HEK293 (cell line): Measurements from ENCODE around the gene BLVRB.

Source experiments
- HOXA7 ChIP-seq: sonication (generic); formaldehyde crosslinking; IDR thresholded peaks from 2 replicates; pipeline ENCODE4 v1.8.1; 2022; ENCODE audit warnings: missing genetic modification reagents, borderline replicate concordance
- MYNN ChIP-seq: fragments of 450-650 bp; formaldehyde crosslinking; IDR thresholded peaks from 2 replicates; pipeline ENCODE4 v1.5.1; 2016; ENCODE audit warnings: missing biosample characterization, missing genetic modification characterization, borderline replicate concordance
- OSR2 ChIP-seq: fragments of 450-650 bp; formaldehyde crosslinking; IDR thresholded peaks from 2 replicates; pipeline ENCODE4 v1.5.1; 2016; ENCODE audit warnings: missing biosample characterization, missing genetic modification characterization
- RBAK ChIP-seq: fragments of 450-650 bp; formaldehyde crosslinking; IDR thresholded peaks from 2 replicates; pipeline ENCODE4 v1.5.1; 2016; ENCODE audit warnings: missing biosample characterization, missing genetic modification characterization
- SP3 ChIP-seq: fragments of 450-650 bp; formaldehyde crosslinking; IDR thresholded peaks from 2 replicates; pipeline ENCODE4 v1.5.1; 2016; ENCODE audit warnings: missing biosample characterization, missing genetic modification characterization
- ZNF121 ChIP-seq: fragments of 450-650 bp; formaldehyde crosslinking; IDR thresholded peaks from 2 replicates; pipeline ENCODE4 v1.5.1; 2016; ENCODE audit warnings: missing biosample characterization, missing genetic modification characterization
- ZNF16 ChIP-seq: fragments of 450-650 bp; formaldehyde crosslinking; IDR thresholded peaks from 2 replicates; pipeline ENCODE4 v1.5.1; 2016; ENCODE audit warnings: low read depth, missing biosample characterization, missing genetic modification characterization
- ZNF2 ChIP-seq: fragments of 450-650 bp; formaldehyde crosslinking; IDR thresholded peaks from 2 replicates; pipeline ENCODE4 v1.5.1; 2016; ENCODE audit warnings: missing biosample characterization, missing genetic modification characterization
- ZNF341 ChIP-seq: fragments of 450-650 bp; formaldehyde crosslinking; IDR thresholded peaks from 2 replicates; pipeline ENCODE4; 2016; ENCODE audit warnings: low read depth, missing biosample characterization, missing genetic modification characterization
- ZNF350 ChIP-seq: fragments of 450-650 bp; formaldehyde crosslinking; IDR thresholded peaks from 2 replicates; pipeline ENCODE4 v1.5.0; 2017; ENCODE audit warnings: missing biosample characterization, mild to moderate bottlenecking, missing genetic modification characterization
- ZNF354C ChIP-seq: fragments of 450-650 bp; formaldehyde crosslinking; IDR thresholded peaks from 2 replicates; pipeline ENCODE4 v1.5.1; 2016; ENCODE audit warnings: missing biosample characterization, missing genetic modification characterization, low read depth, borderline replicate concordance
- ZNF433 ChIP-seq: fragments of 450-650 bp; formaldehyde crosslinking; IDR thresholded peaks from 2 replicates; pipeline ENCODE4 v1.5.1; 2016; ENCODE audit warnings: missing biosample characterization, missing genetic modification characterization, low read depth
- ZNF610 ChIP-seq: fragments of 450-650 bp; formaldehyde crosslinking; IDR thresholded peaks from 2 replicates; pipeline ENCODE4 v1.5.1; 2016; ENCODE audit warnings: missing biosample characterization, missing genetic modification characterization, borderline replicate concordance
- ZNF654 ChIP-seq: fragments of 450-650 bp; formaldehyde crosslinking; IDR thresholded peaks from 2 replicates; pipeline ENCODE4 v1.5.1; 2016; ENCODE audit warnings: low read depth, missing biosample characterization, missing genetic modification characterization
- ZNF664 ChIP-seq: fragments of 450-650 bp; formaldehyde crosslinking; IDR thresholded peaks from 2 replicates; pipeline ENCODE4 v1.5.1; 2016; ENCODE audit warnings: missing biosample characterization, missing genetic modification characterization
- ZNF670 ChIP-seq: fragments of 450-650 bp; formaldehyde crosslinking; IDR thresholded peaks from 2 replicates; pipeline ENCODE4 v1.5.1; 2016; ENCODE audit warnings: missing biosample characterization, missing genetic modification characterization, low read depth
- ZNF791 ChIP-seq: fragments of 450-650 bp; formaldehyde crosslinking; IDR thresholded peaks from 2 replicates; pipeline ENCODE4 v1.5.1; 2016; ENCODE audit warnings: missing biosample characterization, missing genetic modification characterization
- TF ChIP-seq, protein P1 (sequence below): fragments of 450-650 bp; formaldehyde crosslinking; conservative IDR thresholded peaks from 2 replicates; pipeline ENCODE4 v1.5.1; 2016; ENCODE audit warnings: low read depth, missing biosample characterization, missing genetic modification characterization
- TF ChIP-seq, protein P2 (sequence below): fragments of 450-650 bp; formaldehyde crosslinking; IDR thresholded peaks from 2 replicates; pipeline ENCODE4 v1.5.1; 2016; ENCODE audit warnings: missing biosample characterization, missing genetic modification characterization
- TF ChIP-seq, protein P3 (sequence below): fragments of 450-650 bp; formaldehyde crosslinking; IDR thresholded peaks from 2 replicates; pipeline ENCODE4 v1.5.1; 2016; ENCODE audit warnings: missing biosample characterization, missing genetic modification characterization
- TF ChIP-seq, protein P4 (sequence below): fragments of 450-650 bp; formaldehyde crosslinking; IDR thresholded peaks from 2 replicates; pipeline ENCODE4 v1.5.1; 2016; ENCODE audit warnings: missing biosample characterization, missing genetic modification characterization
- TF ChIP-seq, protein P5 (sequence below): fragments of 450-650 bp; formaldehyde crosslinking; IDR thresholded peaks from 2 replicates; pipeline ENCODE4 v1.5.1; 2016; ENCODE audit warnings: missing biosample characterization, missing genetic modification characterization
- TF ChIP-seq, protein P6 (sequence below): fragments of 450-650 bp; formaldehyde crosslinking; IDR thresholded peaks from 2 replicates; pipeline ENCODE4 v1.5.1; 2017; ENCODE audit warnings: missing biosample characterization, missing genetic modification characterization

Gene BLVRB

DNA sequence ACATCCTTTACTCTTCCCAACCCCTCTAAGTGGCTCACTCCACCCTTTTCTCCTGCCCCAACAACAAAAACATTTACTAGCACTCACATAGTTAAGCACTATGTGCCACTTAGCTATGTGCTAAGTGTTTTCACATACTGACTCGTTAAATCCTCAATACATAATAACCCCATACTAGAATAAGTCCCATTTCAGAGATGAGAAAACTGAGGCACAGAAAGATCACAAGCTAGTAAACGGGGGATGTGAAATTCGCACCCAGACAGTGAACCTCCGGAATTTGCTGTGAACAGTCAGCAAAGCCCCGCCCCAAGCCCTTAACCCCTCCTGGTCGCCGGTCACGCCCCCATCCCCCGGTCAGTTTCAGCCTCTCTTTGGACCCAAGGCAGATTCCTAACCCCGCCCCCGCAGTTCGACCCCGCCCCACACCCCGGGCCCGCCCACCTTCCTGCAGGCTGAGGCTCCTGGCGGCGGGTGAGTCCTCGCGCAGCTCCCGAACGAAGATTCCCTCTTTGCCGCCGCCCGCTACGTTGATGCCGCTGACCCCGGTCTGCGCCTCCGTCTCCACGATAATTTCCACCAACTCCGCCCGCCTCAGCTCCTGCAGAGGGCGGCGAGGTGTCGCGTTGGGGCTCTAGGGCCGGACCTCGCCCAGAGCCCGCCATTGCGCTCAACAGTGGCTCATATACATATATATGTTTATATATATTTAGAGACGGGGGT lies 62.1 kb downstream of the BLVRB start (continued):
- TF ChIP-seq, protein P1, sequence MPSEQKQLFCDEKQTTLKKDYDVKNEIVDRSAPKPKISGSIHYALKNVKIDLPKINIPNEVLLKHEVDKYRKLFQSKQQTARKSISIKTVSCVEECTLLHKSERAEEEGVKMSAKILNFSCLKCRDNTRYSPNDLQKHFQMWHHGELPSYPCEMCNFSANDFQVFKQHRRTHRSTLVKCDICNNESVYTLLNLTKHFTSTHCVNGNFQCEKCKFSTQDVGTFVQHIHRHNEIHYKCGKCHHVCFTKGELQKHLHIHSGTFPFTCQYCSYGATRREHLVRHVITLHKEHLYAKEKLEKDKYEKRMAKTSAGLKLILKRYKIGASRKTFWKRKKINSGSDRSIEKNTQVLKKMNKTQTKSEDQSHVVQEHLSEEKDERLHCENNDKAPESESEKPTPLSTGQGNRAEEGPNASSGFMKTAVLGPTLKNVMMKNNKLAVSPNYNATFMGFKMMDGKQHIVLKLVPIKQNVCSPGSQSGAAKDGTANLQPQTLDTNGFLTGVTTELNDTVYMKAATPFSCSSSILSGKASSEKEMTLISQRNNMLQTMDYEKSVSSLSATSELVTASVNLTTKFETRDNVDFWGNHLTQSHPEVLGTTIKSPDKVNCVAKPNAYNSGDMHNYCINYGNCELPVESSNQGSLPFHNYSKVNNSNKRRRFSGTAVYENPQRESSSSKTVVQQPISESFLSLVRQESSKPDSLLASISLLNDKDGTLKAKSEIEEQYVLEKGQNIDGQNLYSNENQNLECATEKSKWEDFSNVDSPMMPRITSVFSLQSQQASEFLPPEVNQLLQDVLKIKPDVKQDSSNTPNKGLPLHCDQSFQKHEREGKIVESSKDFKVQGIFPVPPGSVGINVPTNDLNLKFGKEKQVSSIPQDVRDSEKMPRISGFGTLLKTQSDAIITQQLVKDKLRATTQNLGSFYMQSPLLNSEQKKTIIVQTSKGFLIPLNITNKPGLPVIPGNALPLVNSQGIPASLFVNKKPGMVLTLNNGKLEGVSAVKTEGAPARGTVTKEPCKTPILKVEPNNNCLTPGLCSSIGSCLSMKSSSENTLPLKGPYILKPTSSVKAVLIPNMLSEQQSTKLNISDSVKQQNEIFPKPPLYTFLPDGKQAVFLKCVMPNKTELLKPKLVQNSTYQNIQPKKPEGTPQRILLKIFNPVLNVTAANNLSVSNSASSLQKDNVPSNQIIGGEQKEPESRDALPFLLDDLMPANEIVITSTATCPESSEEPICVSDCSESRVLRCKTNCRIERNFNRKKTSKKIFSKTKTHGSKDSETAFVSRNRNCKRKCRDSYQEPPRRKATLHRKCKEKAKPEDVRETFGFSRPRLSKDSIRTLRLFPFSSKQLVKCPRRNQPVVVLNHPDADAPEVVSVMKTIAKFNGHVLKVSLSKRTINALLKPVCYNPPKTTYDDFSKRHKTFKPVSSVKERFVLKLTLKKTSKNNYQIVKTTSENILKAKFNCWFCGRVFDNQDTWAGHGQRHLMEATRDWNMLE = no peak
- TF ChIP-seq HOXA7 (CRISPR knock-in tag) = no peak
- no peak for TF ChIP-seq ZNF121 (tag by site-specific recombination)
- TF ChIP-seq ZNF354C (tag by site-specific recombination) = no peak
- TF ChIP-seq OSR2 (tag by site-specific recombination) = no peak
- TF ChIP-seq ZNF670 (tag by site-specific recombination) = no peak
- no peak for TF ChIP-seq ZNF350 (tag by site-specific recombination)
- TF ChIP-seq ZNF341 (tag by site-specific recombination) = no peak
- TF ChIP-seq SP3 (tag by site-specific recombination) = peak; percentile 88
- no peak for TF ChIP-seq MYNN (tag by site-specific recombination)
- TF ChIP-seq, protein P2, sequence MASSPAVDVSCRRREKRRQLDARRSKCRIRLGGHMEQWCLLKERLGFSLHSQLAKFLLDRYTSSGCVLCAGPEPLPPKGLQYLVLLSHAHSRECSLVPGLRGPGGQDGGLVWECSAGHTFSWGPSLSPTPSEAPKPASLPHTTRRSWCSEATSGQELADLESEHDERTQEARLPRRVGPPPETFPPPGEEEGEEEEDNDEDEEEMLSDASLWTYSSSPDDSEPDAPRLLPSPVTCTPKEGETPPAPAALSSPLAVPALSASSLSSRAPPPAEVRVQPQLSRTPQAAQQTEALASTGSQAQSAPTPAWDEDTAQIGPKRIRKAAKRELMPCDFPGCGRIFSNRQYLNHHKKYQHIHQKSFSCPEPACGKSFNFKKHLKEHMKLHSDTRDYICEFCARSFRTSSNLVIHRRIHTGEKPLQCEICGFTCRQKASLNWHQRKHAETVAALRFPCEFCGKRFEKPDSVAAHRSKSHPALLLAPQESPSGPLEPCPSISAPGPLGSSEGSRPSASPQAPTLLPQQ (tag by site-specific recombination) = no peak
- no peak for TF ChIP-seq ZNF654 (tag by site-specific recombination)
- no peak; the same call in 1 of the 2 replicates for TF ChIP-seq RBAK
- TF ChIP-seq ZNF664 = peak; percentile 72
- TF ChIP-seq, protein P3, sequence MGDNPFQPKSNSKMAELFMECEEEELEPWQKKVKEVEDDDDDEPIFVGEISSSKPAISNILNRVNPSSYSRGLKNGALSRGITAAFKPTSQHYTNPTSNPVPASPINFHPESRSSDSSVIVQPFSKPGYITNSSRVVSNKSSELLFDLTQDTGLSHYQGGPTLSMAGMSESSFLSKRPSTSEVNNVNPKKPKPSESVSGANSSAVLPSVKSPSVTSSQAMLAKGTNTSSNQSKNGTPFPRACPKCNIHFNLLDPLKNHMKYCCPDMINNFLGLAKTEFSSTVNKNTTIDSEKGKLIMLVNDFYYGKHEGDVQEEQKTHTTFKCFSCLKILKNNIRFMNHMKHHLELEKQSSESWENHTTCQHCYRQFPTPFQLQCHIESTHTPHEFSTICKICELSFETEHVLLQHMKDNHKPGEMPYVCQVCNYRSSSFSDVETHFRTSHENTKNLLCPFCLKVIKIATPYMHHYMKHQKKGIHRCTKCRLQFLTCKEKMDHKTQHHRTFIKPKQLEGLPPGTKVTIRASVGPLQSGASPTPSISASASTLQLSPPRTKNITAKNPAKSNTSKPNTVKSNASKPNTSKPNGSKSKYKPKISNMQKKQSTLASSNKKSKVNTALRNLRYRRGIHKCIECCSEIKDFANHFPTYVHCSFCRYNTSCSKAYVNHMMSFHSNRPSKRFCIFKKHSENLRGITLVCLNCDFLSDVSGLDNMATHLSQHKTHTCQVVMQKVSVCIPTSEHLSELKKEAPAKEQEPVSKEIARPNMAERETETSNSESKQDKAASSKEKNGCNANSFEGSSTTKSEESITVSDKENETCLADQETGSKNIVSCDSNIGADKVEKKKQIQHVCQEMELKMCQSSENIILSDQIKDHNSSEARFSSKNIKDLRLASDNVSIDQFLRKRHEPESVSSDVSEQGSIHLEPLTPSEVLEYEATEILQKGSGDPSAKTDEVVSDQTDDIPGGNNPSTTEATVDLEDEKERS (tag by site-specific recombination) = peak; percentile 99
- no peak for TF ChIP-seq ZNF791 (tag by site-specific recombination)
- TF ChIP-seq, protein P4, sequence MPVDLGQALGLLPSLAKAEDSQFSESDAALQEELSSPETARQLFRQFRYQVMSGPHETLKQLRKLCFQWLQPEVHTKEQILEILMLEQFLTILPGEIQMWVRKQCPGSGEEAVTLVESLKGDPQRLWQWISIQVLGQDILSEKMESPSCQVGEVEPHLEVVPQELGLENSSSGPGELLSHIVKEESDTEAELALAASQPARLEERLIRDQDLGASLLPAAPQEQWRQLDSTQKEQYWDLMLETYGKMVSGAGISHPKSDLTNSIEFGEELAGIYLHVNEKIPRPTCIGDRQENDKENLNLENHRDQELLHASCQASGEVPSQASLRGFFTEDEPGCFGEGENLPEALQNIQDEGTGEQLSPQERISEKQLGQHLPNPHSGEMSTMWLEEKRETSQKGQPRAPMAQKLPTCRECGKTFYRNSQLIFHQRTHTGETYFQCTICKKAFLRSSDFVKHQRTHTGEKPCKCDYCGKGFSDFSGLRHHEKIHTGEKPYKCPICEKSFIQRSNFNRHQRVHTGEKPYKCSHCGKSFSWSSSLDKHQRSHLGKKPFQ = no peak
- TF ChIP-seq ZNF610 = 0 out of 2 replicates have a peak, but pooled peaks have one; percentile 39
- no peak for TF ChIP-seq ZNF433 (tag by site-specific recombination)
- no peak for TF ChIP-seq ZNF2 (tag by site-specific recombination)
- TF ChIP-seq, protein P5, sequence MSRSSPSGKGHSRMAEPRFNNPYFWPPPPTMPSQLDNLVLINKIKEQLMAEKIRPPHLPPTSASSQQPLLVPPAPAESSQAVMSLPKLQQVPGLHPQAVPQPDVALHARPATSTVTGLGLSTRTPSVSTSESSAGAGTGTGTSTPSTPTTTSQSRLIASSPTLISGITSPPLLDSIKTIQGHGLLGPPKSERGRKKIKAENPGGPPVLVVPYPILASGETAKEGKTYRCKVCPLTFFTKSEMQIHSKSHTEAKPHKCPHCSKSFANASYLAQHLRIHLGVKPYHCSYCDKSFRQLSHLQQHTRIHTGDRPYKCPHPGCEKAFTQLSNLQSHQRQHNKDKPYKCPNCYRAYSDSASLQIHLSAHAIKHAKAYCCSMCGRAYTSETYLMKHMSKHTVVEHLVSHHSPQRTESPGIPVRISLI (tag by site-specific recombination) = no peak; the same call in 1 of the 2 replicates
- TF ChIP-seq ZNF16 (tag by site-specific recombination) = no peak
- TF ChIP-seq, protein P6, sequence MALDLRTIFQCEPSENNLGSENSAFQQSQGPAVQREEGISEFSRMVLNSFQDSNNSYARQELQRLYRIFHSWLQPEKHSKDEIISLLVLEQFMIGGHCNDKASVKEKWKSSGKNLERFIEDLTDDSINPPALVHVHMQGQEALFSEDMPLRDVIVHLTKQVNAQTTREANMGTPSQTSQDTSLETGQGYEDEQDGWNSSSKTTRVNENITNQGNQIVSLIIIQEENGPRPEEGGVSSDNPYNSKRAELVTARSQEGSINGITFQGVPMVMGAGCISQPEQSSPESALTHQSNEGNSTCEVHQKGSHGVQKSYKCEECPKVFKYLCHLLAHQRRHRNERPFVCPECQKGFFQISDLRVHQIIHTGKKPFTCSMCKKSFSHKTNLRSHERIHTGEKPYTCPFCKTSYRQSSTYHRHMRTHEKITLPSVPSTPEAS = peak; percentile 46
